Vagina (tissue), 2 donors: ENCODE results near the gene CACNA1C. TPM values are rescaled to one million over a fixed set of nuclear protein-coding genes. Genes with fewer than 3 reads are reported as not detected.

Experiments used
- DNase-seq, 2 donors: peaks; one replicate each; pipeline ENCODE4 v3.0.0-alpha.2; 2017; ENCODE audit errors: extremely low spot score in 2 of 2
- H3K27ac ChIP-seq: fragments of 200-600 bp; sonication (generic); one replicate; pipeline ENCODE4 v1.5.1; 2019
- H3K27me3 ChIP-seq: fragments of 200-600 bp; sonication (generic); one replicate; pipeline ENCODE4 v1.5.1; 2019
- H3K36me3 ChIP-seq, 2 donors: fragments of 200-600 bp; sonication (generic); one replicate each; pipeline ENCODE4 v1.5.1; 2017 to 2019
- H3K4me1 ChIP-seq: fragments of 200-600 bp; sonication (generic); one replicate; pipeline ENCODE4 v1.5.1; 2019
- H3K4me3 ChIP-seq, 2 donors: fragments of 200-600 bp; sonication (generic); 1 replicate in 1 of 2; 2 replicates in 1 of 2; pipeline ENCODE4 v1.5.1; 2016 to 2019
- H3K9me3 ChIP-seq: fragments of 200-600 bp; sonication (generic); one replicate; pipeline ENCODE4 v1.5.1; 2019
- CTCF ChIP-seq, 3 experiments: fragments of 450-650 bp in 2 of 3; fragments of 200-600 bp in 1 of 3; sonication (generic) in 1 of 3; IDR thresholded peaks; one replicate each; pipeline ENCODE4 v1.5.1; 2017 to 2019; ENCODE audit warnings: antibody characterized with exemption in 3 of 3, mild to moderate bottlenecking in 2 of 3, moderate library complexity in 2 of 3
- POLR2A ChIP-seq, 2 donors: fragments of 450-650 bp; IDR thresholded peaks; one replicate each; pipeline ENCODE4 v1.6.1; 2017; ENCODE audit warnings: antibody characterized with exemption in 2 of 2, mild to moderate bottlenecking in 2 of 2, moderate library complexity in 2 of 2
- POLR2AphosphoS5 ChIP-seq, 2 donors: sonication (generic); formaldehyde crosslinking; IDR thresholded peaks; one replicate each; pipeline ENCODE4 v1.9.0; 2017; ENCODE audit warnings: antibody characterized with exemption in 2 of 2, mild to moderate bottlenecking in 2 of 2, low read depth in 1 of 2; ENCODE audit not compliant: insufficient read depth in 1 of 2
- intact Hi-C: fragments of 100-400 bp; cut with DNase I; formaldehyde crosslinking; loops from one replicate; pipeline ENCODE4 v1.15.1; 2023
- total RNA-seq: library from RNA; depleted of rRNA; stranded (reverse); fragments of >200 nt; gene quantifications from one replicate; pipeline ENCODE4 v1.2.3, GENCODE V29; 2016

Gene CACNA1C
- total RNA-seq, 1 donor from 2014 or later, result 9.8 TPM

DNA sequence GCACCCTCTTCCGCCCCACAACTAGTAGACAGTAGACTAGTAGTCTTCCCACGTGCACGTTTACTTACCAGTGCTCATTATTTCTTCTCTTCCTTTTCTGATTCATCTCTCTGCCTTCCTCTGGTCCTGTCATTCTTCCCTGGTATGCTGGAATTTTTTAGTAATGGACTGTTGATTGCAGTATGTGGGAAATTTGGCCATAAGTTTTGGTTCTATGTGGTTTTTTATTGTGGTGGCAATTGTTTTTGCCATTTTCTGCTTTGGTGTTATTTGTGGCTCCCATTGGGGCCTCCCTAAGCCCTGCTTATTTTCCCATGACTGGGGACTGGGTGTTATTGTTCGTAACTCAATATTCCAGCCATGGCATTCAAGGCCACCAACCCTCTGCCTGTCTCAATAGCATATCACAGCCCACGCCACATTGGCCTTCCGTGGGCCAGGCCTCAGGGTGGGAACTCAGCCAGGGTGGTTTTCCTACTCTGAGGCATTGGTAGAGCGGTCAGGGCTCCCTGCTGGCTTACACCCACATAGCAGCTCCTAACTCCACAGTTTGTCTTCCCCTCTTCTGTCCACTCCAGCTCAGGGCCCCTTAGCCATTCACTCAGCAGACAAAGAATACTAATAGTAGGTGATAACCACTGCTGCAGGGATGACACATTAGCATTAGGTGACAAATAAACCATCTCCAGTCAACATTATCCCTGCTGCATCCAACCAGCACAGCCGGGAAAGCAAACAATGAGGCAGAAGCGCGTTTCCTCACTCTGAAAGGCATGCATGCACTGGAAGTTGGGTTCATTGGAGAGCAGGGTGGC lies 321.5 kb downstream of the CACNA1C start:
- Histone ChIP-seq H3K4me3 (no peak overlapping the region), H3K27ac (no peak overlapping the region), H3K27me3 (no peaks in the 10 kb centered on the region), H3K9me3 (no peaks in the 10 kb centered on the region), H3K36me3 (no peaks in the 10 kb centered on the region), H3K4me1 (no peaks in the 10 kb centered on the region)
- no peak for TF ChIP-seq CTCF (IDR thresholded peaks at IDR 0.05)
- no peak for TF ChIP-seq POLR2A (IDR thresholded peaks at IDR 0.05)
- TF ChIP-seq POLR2AphosphoS5 (IDR thresholded peaks at IDR 0.05; ENCODE audit: insufficient read depth in 1 of 2, low read depth in 1 of 2), result no peak
- DNase-seq, result no peak
- intact Hi-C loops, result no loop called here

DNA sequence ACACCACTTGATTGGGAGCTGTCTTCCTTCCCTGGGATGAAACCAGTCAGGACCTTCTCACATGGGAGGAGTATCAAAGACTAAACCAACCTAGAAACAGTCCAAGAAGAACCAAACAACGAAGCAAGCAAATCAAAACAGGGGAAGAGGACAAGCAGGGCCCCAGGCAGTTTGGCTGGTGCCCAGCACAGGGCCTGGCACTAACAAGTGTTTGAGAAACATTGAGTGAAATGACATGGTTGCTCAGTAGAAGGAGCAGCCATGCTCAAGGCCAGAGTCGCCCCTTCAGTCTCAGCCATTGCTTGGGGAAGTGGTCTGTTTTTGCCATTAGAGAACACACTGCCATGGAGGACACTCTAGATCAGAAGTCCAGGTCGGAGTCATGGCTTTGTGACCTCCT lies 323.1 kb downstream of the CACNA1C start:
- H3K4me3 ChIP-seq, result no peak overlapping the region
- H3K36me3 ChIP-seq, result no peaks in the 10 kb centered on the region
- DNase-seq, result no peak
- no peak overlapping the region for H3K27ac ChIP-seq
- H3K27me3 ChIP-seq, result no peaks in the 10 kb centered on the region
- H3K9me3 ChIP-seq, result no peaks in the 10 kb centered on the region
- TF ChIP-seq POLR2AphosphoS5 (IDR thresholded peaks at IDR 0.05; ENCODE audit: insufficient read depth in 1 of 2, low read depth in 1 of 2) (no peak), POLR2A (IDR thresholded peaks at IDR 0.05) (no peak), CTCF (IDR thresholded peaks at IDR 0.05) (no peak)
- intact Hi-C loops, result no loop called here
- H3K4me1 ChIP-seq, result no peaks in the 10 kb centered on the region

DNA sequence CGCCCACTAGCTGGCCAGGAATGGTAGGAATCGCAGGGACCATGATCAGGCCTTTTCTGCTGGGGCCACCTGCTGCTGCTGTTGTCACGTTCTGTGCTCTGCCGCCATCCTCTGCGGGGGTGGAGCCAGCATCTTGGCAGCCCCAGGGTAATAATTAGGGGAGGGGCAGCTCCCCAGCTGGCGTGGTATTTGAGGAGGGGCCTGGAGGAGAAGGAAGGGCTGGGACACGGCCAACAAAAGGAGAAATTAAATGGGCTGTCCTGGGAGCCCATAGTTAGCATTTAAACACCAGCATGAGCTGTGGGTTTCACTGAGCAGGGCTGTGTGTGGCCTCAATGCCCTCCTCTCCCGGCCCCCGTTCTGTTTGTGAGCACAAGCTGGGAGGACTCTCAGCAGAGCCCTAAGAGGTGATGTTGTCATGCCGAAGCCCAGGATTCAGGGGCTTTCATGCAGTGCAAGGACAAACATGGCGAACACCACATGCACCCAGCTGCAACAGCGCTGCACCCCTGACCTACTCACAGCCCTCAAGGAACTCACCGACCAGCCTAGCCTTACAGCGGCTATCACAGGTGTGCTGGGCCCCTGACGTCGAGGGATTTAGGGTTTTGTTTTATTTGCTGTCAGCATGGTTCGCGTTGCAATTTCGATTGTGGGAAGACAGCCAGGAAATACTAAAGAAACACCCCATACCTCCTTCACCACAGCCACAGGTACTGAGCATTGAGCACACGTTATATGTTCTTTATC lies 324.3 kb downstream of the CACNA1C start:
- no peaks in the 10 kb centered on the region for H3K4me1 ChIP-seq

DNA sequence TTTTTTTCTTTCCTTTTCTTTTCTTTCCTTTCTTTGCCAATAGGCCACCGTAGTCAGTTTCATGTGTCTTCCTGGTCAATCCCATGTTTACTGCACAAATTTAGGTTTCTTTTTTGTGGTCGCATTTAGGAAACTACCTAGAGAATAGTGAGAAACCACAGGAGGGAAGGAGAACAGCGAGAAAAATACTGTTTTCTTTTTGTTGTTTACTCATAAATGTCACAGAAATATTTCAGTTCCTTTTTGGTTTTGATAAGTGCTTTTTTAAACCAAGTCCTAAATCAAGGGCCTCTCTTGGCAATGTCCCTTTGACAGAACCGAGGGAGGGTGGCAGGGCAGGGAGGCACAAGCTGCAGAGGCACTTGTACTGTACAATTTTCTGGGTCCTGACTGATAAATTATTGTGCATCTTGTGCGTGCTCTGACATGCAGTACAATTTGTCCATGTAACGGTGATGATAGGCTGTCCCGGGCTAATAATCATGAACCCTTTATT lies 326.1 kb downstream of the CACNA1C start:
- intact Hi-C loops, result no loop called here
- H3K4me1 ChIP-seq, result peaks cover 10% of the 10 kb centered on the region
- no peak overlapping the region for H3K4me3 ChIP-seq
- no peak overlapping the region for H3K27ac ChIP-seq
- DNase-seq, result no peak
- TF ChIP-seq POLR2AphosphoS5 (IDR thresholded peaks at IDR 0.05; ENCODE audit: insufficient read depth in 1 of 2, low read depth in 1 of 2), result no peak
- no peak for TF ChIP-seq POLR2A (IDR thresholded peaks at IDR 0.05)
- no peak for TF ChIP-seq CTCF (IDR thresholded peaks at IDR 0.05)
- no peaks in the 10 kb centered on the region for H3K36me3 ChIP-seq
- H3K27me3 ChIP-seq, result no peaks in the 10 kb centered on the region
- no peaks in the 10 kb centered on the region for H3K9me3 ChIP-seq

More for the DNA sequence above, 324.3 kb downstream of the CACNA1C start:
- Histone ChIP-seq H3K9me3 (no peaks in the 10 kb centered on the region), H3K36me3 (no peaks in the 10 kb centered on the region), H3K4me3 (no peak overlapping the region), H3K27me3 (no peaks in the 10 kb centered on the region), H3K27ac (no peak overlapping the region)
- intact Hi-C loops, result no loop called here
- TF ChIP-seq POLR2AphosphoS5 (IDR thresholded peaks at IDR 0.05; ENCODE audit: insufficient read depth in 1 of 2, low read depth in 1 of 2) (no peak), CTCF (IDR thresholded peaks at IDR 0.05) (no peak), POLR2A (IDR thresholded peaks at IDR 0.05) (no peak)
- no peak for DNase-seq
